T1000 (cell line): ENCODE data around the gene MAST4.

Experiments used
- DNase-seq: peaks from one replicate; lab custom pipeline; 2025; ENCODE audit warnings: mixed read lengths; lab: John Stamatoyannopoulos, UW

Gene MAST4

DNA sequence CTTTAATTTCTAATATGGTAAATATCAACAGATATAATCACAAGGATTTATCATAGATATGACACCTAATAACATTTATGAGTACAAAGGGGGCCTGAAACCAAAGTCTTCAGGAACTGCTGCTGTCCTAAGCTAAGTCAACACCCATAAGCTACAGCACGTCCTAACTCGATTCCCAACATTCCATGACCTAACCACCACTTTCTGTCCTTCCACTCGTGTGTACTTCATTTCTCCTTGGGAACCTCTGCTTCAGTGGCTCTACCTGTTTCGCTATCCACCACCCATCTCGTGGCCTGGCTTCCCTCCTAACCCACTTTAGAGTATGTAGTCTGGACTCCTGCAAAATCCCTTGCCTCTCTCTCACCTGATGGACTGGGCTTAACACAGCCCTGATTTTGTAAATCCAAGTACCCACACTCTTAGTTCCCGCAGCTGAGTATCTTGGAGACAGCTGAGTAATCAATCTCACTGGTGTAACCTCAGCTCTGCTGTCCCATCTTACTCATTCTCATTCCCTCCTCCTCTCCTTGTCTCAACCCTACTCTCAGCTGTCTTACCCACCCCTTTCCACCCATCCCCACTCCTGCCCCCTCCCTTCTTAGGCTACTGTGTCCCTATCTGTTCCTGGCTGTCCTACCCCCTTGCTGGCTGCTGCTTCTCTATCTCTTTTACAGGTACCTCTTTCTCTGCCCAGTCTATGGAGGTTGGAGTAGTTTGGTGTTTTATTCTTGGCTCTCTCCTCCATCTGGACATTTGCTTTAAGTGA is 101.8 kb downstream of the MAST4 start:
- DNase-seq, result no peak

DNA sequence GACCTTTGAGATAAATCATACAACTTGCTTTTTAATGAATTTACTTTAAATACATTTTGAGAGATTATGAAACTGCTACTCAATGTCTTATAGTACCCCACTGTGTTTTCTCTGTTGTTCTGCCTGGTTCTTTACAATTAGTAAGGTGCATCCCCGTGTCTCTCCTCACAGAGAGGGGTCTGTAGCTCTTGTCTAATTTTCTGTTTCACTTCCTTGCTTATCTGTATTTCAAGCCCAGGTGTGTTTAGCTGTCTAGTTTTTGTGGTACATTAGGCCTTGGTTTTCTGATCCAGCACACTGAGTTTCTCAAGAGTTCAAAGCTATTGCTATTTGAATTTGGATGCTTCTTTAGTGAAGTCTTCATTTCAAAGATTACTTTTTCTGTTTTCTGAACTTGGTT is 105.1 kb downstream of the MAST4 start:
- no peak for DNase-seq

DNA sequence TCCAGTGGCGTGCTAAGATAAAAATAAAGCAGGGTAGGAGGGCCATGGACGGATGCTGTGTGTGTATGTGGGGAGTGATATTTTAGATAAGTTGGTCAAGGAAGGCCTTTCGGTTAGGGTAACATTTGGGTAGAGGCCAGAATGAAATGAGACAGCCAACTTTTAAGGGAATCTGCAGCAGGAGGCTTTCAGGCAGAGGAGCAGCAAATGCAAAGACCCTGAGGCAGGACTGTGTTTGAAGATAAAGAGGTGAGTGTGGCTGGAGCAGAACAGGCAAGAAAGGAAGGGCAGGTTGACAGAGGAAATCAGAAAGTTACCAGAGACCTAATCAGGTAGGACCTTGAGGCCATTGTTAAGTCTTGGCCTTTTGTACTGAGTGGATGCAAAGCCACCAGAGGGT is 106.2 kb downstream of the MAST4 start:
- DNase-seq, result no peak

DNA sequence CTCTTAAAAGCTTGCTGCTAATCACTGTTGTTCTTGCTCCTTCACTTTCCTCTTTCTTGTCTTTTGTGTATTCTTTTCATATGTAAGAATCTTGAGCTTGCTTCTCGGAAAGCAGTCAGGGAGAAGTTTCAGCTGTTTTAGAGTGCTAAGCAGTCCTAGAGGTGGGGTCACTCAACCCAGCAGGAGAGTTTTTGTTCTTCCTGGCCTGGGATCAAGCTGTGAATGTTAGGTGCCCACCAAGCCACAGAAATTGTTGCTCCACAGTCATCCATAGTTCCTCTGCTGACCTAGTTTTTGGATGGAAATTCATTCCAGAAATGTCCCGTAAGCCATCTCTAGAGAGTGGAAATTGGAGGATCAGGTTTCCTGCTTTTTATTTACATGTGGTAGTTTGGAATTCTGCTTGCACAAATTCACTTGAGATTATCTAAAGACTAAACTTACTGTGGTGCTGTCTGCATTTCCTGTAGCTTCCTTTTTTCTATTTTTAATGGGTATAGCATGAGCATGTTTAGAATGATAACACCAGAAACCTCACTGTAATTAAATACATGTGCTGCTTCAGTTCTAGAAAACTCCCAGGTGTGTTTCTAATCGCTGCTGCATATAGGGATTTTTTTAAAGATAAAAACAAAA is 108.7 kb downstream of the MAST4 start:
- DNase-seq, result no peak

DNA sequence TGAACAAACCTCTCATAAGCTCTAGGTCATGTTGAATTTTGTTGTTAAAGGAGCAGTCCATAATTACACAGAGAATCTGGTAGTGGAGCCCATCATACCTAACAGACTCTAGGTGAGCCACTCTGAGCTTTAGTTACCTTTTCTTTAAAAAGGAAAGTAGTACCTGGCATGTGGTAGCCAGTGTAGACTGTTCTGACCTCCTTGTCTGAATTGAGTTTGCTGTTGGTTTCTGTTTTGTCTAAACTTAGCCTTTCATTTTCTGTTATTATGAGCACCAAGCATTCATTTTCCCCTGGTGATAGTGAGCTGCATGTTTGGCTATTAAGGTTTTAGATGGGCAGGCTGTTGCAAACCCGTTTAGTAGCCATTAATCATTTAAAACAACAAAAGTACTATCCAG is 112.2 kb downstream of the MAST4 start:
- no peak for DNase-seq

DNA sequence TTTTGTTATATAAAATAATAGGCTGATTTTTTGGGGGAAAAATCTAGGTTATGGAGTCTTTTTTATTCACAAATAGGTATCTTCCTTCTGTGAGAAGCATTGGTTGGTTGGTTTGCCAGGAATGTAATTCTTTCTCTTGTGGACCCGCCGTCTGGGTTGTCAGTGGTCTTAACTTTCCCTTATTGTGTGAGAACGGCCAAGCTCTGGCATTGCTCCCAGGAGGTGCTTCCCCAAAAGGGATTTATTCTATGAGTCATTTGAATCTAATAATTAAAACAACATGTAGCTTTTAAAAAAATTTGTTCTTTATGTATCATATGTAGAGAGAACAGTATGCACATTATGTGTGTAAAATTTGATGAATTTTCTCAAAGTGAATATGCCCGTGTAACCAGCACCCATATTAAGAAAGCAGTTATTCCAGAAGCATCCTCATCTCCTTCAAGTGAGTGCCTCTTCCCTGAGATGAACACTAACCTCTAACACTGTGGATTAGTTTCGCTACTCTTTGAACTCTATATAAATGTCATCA is 114.4 kb downstream of the MAST4 start:
- no peak for DNase-seq

DNA sequence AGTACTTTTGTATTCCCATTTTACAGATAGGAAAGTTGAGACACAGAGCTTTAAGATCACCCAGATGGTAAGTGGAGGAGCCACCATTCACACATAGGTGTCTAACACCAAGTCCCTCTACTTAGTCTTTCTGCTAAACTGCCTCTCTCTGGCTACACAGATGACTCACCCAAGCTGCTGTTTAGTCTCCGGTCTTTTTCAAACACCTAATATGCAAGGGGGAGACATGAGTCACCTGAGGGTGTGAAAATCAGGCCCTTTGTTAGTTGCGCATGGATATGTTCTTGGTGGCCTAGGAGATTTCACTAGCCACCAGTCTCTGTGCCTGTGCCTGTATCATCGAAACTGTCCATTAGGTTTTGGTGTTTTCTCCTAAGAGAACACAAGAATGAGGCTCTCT is 117.8 kb downstream of the MAST4 start:
- no peak for DNase-seq

DNA sequence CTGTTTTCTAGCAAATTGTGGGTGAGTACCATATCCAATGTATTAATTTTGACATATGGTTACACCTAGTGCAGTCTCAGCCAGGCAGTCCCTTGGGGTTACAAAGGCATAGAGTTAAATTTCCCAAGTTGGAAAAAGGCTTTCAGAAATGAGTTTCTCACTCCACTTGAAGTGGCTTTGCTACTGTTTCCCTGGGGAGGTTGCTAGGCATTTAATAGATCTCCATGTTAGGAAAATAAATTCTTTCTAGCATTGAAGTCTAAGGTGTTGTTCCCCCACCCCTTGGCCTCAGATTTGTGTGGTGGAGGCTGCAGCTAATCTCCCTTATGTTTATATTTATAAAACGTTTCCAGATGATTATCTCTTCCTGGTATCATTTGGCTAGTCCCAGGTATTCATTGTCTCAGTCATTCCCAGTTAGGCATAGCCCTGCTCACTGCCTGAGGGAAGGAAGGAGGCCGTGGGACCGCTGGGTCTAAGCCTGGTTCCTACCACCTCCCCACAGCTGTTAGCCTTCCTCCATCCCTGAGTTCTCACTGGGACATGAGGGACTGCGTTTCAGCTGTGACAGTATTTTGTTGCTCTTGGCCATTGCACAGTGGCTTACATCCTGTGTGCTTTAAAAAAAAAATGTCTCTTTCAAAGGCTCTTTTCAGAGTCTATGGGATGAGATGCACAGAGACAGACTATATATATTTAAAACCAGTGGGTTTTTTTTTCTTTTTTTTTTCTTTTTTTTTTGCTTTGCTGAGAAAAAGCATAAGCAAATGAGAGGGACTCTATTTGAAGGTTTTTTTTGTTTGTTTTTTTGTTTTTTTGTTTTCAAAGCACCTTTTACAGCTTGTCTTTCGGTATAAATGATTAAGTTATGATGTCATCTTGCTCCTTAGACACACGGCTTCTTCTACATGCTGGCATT is 121.5 kb downstream of the MAST4 start:
- no peak for DNase-seq

DNA sequence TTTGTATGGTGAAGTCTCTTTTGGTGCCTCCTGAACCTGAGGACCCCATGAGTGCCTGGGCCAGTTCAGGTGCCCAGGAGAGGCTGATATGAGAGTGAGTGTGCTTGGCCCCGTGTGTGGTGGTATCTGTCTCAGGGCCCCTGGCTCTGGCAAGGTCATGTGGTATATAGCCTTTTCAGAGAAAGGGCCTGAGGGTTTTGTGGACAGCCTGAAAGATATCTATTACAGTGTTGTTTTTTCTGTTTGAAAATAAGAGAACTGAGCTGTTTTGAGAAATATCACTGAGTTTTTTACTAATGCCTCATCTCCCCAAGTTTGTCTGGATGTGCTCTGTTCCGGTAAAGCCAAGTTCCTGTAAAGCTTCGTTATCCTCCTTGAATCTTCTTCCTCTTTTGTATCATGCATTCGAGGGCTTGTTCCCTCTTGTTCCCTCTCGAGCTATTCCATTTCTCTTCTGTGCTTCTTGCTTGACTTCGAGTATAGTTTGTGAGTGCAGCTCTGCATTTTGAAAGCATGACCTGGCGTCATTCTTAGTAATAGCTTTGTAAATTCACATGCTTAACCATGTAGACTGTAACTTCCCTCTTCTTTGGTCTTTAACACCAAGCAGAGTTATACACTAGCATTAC is 122.3 kb downstream of the MAST4 start:
- no peak for DNase-seq

DNA sequence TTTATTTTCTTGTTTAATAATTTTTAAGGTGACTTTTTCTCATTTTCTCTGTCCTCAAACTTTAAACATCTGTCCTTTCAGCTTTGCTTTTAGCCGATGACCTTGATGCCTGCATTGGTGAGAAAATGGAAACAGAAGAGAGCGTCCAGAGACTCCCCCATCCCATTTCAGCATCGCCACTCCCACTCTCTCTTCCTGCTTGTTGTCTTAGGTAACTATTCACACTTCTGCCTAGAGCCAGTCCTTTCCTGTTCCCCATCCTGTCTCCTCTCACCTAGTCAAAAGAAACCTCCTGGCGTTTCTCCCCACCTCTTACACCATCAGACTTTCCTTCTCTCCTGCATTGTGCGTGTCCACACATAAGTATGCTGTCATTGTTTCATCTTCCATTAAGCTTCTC is 124.6 kb downstream of the MAST4 start:
- no peak for DNase-seq

DNA sequence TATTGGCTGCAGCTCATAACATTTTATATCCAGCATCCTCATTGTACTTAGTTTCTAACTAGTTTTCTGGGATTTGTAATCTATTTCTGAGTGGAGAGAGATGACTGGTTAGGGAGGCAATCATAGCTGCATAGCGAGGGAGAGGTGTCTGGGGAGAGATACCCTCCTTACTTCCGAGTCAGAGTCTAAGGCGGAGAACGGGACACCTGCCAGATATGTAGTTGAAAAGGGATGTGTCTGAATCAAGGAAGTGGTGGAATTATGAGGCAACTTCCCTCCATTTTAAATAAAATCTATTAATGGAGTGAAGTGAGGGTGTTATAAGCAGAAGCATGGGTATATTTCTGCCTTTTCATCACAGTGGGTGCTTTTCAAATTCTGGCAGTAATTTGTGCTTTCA is 126.5 kb downstream of the MAST4 start:
- DNase-seq, result no peak

DNA sequence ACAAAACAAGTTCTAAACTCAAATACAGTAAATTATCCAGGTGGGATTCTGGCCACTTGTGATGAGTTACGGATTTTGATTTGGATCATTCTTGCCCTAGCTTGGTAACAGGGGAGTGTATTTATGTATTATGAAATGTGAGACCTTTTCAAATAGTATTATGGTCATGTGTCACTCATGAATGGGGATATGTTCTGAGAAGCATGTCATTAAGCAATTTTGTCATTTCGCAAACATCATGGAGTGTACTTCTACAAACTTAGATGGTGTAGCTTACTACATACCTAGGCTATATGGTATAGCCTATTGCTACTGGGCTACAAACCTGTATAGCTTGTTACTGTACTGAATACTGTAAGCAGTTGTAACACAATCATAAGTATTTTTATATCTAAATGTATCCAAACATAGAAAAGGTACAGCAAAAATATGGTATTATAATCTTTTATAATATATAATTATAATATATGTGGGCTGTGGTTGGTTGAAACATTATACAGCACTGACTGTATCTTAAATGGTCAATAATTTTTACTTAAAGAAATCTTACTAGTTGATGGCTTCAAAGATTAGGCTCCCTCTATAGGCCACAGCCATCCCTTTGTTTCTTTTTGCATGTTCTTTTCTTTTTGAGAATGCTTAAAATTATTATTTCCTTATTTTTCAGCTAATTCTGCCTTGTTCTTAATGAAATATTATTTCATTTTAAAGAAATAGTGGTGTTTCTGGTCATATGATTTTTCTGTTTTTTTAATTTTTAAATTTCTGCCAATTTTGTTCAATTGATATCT is 128.4 kb downstream of the MAST4 start:
- no peak for DNase-seq

DNA sequence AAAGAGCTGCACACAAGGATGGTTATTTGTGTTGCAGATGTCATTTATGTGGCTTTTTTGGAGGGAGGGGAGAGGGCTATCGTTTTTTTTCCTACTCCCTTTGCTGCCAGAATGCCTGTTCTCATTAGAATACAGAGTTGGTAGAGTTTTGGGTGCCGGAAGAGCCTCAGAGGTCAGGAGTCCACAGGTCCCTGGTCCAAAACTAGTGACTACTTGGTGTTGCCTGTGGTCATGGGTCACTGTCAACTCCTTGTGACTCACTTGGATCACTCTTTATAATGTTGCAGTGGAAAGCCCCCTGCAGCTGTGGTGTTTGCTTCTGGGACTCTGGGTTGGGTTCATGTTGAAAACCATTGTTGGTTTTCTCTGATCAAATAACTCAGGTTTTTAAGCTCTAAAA is 131.4 kb downstream of the MAST4 start:
- DNase-seq, result no peak

DNA sequence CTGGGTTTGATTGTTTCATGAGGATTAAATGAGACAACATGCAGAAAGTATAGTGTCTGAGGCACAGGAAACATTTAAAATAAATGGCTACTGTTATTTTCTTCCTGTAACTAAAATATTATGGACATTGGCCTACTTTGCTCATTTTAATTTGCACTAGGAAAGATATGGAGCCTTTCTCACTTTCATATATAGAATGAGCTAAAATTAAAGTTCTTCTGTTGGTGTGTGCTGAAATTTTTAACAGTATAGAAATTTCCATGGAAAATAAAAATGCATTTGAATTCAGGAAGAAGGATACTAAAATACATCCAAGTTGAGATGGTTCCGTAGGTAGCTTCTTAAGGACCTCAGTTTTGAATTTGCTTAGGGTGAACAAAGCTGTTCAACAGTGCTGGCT is 131.9 kb downstream of the MAST4 start:
- no peak for DNase-seq

DNA sequence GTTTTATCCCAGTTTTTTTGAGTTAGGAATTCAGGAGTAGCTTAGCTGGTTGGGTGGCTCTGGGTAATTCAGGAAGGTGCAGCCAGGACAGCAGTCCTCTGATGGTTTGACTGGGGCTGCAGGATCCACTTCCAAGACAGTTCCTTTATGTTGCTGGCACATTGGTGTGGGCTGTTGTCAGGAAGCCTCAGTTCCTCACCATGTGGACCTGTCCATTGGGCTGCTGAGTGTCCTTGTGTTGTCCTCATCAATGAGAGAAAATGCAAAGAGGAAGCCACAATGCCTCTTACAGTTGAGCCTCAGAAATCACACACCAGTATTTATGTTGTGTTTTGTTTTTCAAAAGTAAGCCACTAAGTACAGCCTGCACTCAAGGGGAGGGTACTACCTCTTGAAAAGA is 140.9 kb downstream of the MAST4 start:
- no peak for DNase-seq

DNA sequence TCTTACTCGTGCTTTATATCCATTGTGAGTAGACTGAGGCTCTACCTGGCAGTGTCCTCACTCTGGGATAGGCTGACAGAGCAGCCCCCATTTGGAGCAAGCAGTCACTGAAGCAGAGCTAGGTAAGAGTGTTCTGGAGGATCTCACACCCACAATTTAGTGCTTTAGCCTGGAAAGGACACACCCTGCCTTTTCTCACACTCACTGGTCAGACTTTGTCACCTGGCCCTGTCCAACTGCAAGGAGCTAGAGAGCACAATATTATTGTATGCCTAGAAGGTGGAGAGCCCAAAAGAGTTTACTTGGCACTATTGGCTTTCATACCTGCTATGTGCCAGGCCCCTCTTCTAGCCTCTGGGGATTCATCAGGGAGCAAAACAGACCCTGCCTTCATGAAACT is 141.9 kb downstream of the MAST4 start:
- no peak for DNase-seq

DNA sequence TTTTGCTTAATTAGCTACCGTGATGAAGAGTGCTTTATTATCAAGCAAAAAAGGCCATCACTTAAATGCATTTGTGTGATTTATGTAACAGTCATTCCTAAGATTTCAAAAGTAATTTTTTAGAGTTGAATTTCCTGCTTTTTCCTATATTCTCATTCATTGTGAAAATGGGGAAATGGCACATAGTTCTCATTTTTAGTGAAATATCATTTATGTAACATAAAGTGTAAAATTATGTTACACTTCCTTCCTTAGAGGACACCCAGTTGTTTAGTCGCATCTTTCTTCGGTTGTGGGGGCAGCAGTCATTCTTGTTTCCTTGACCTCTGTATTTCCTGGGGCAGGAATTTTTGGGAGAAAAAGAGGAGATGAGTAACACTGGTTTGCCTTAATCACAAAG is 142.8 kb downstream of the MAST4 start:
- no peak for DNase-seq

DNA sequence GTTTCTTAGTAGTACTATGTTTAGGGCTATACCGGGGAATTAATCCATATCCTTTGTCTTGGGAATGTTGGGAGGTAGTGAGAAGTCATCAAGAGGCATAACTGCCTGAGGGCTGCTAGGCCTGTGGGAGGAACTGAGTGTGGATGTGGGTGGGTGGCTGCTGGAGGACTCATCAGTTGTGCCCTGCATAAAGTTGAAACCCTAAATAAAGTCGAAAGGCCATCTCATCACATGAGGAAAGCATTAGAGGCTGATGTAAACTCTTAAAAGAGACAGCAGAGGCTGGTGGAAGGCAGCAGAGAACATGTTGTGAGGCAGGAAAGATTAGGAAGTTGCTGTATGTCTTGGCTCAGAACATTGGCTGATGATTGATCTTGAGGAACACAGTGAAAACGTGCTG is 143.8 kb downstream of the MAST4 start:
- DNase-seq, result no peak

DNA sequence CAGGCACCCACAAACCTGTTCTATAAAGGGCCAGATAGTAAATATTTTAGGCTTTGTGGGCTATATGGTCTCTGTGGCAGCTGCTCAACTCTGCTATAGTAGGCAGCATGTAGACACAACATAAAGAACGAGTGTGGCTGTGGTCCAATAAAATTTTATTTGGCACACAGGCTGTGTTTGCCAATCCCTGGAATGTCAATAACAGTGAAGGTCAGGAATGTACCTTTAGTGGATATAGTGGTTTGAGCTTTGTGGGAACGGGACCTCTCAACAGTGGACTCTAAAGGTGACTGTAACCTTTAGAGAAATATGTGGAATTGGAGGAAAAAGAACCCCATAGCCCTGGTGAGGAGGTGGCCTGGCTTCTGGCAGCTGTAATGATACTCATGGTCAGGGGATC is 145.2 kb downstream of the MAST4 start:
- DNase-seq, result no peak

DNA sequence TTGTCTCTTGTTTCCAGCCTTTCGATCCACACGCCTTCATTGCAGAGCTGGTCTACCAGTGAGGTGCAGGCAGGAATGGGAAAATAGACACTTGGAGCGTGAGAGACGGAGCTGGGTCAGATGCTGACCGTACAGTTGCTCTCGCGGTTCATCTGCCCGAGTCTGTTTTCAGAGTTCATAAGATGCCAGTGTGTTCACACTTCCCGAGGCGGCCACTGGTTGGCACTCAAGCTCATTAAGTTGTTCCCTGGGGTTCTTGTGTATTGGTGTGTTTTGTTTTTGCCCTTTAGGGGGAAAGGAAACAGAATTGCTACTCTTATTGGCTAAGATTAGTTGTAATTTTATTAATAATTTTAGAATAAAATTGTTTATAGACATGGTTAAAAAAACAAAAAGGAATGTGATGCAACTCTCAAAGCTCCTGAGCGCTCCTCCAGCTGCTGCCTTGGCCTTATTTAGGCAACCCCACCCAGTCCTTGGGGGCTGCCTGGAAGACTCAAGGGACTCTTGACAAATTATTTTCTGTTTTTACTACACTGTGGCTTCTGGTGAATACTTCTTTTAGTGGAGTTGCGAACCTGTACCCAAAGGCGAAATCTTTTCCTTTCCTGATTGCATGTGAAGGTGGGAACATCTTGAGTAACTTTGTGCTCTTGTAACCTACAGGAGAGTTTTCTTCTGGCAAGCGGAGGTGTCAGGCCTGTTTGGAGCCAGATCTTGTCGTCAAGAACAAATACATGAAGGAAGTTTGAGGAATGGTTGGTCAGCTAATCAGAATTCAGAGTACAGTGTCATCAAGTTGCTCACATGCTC is 146.1 kb downstream of the MAST4 start:
- DNase-seq, result no peak

DNA sequence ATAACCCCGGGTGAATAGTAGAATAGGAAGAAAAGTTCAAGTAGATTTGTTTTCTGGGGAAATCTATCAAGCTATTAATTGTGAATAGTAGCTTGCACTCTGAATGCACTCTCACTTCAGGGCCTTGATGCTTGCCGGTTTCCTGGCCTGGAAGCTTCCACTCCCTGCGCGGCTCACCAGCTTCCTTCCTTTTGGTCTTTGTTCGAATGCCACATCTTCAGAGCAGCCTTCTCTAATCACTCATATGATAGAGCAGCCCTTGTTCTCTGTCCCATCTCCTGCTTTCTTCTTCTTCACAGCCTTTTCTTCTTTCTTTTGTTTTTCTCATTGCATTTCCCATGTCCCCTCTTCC is 146.7 kb downstream of the MAST4 start:
- DNase-seq, result no peak
